Heart left ventricle (tissue), 13 donors: Measurements from ENCODE around the gene PLD2.

Experiments
- POLR2A ChIP-seq, 2 donors: fragments of 450-650 bp; IDR thresholded peaks; one replicate each; pipeline ENCODE4 v1.6.1; 2017; ENCODE audit warnings: antibody characterized with exemption in 2 of 2, mild to moderate bottlenecking in 2 of 2, moderate library complexity in 2 of 2
- TF ChIP-seq, protein P1 (sequence below), 12 donors: fragments of 200-600 bp; sonication (generic) in 4 of 12; IDR thresholded peaks; one replicate each; pipeline versions ENCODE4 v1.5.0 to v1.8.0; 2018 to 2022; ENCODE audit warnings: antibody characterized with exemption in 12 of 12, mild to moderate bottlenecking in 5 of 12
- donor health status: ischemic (EF 13 %, LVEDD 7.1; RV severe dilation, severe dysfunction).
- donor health status: DM: no; HTN: yes; CAD: no.
- donor health status: DM: no; HTN: no; CAD: no.
- donor health status: ischemic (EF 25% LVEDD 6.9; RV normal size, moderate dysfunction).
- donor health status: ischemic (EF 25% LVEDD 5.7; RV mildly dilated, moderate dysfunction).
- donor health status: ischemic (EF 35%, LVEDD 5.7; RV mildly dilated, moderate dysfunction).
- donor health status: nonischemic (EF 11% LVEDD 7.7; RV severe dilation, severe dysfunction).
- donor health status: DM: yes; HTN: yes; CAD: no.
- donor health status: PGD.
- donor health status: ischemic (EF 29% LVEDD 5.4; RV normal size, mild dysfunction).
- donor health status: nonischemic (EF 23%, LVEDD 6.1; RV moderate dilation, normal function).

- no peak for TF ChIP-seq POLR2A (IDR thresholded peaks at IDR 0.05)
- TF ChIP-seq, protein P1, sequence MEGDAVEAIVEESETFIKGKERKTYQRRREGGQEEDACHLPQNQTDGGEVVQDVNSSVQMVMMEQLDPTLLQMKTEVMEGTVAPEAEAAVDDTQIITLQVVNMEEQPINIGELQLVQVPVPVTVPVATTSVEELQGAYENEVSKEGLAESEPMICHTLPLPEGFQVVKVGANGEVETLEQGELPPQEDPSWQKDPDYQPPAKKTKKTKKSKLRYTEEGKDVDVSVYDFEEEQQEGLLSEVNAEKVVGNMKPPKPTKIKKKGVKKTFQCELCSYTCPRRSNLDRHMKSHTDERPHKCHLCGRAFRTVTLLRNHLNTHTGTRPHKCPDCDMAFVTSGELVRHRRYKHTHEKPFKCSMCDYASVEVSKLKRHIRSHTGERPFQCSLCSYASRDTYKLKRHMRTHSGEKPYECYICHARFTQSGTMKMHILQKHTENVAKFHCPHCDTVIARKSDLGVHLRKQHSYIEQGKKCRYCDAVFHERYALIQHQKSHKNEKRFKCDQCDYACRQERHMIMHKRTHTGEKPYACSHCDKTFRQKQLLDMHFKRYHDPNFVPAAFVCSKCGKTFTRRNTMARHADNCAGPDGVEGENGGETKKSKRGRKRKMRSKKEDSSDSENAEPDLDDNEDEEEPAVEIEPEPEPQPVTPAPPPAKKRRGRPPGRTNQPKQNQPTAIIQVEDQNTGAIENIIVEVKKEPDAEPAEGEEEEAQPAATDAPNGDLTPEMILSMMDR (IDR thresholded peaks at IDR 0.05) = no peak
Measured at GRCh38 chr17:4768298-4768697, 38.7 kb upstream of the PLD2 start.
